Ishikawa (cell line): ENCODE results near the gene LXN.

Source experiments
- CEBPB ChIP-seq: IDR thresholded peaks from 2 replicates; pipeline ENCODE4 v1.6.1; 2012
- CREB1 ChIP-seq: IDR thresholded peaks from 2 replicates; pipeline ENCODE4 v1.6.1; 2012; ENCODE audit warnings: low read depth
- EGR1 ChIP-seq: IDR thresholded peaks from 2 replicates; pipeline ENCODE4 v1.6.1; 2012
- EP300 ChIP-seq: IDR thresholded peaks from 2 replicates; pipeline ENCODE4 v1.6.1; 2012; ENCODE audit warnings: borderline replicate concordance
- FOXM1 ChIP-seq: IDR thresholded peaks from 2 replicates; pipeline ENCODE4 v1.6.1; 2012; ENCODE audit warnings: low read depth, borderline replicate concordance
- NFIC ChIP-seq: IDR thresholded peaks from 2 replicates; pipeline ENCODE4 v1.6.1; 2012
- RAD21 ChIP-seq: IDR thresholded peaks from 2 replicates; pipeline ENCODE4 v1.6.1; 2012; ENCODE audit warnings: low read depth
- TAF1 ChIP-seq: IDR thresholded peaks from 2 replicates; pipeline ENCODE4 v1.6.1; 2012; ENCODE audit warnings: low read depth, mild to moderate bottlenecking
- TCF12 ChIP-seq: IDR thresholded peaks from 2 replicates; pipeline ENCODE4 v1.6.1; 2012; ENCODE audit warnings: low read depth
- TEAD4 ChIP-seq: IDR thresholded peaks from 2 replicates; pipeline ENCODE4 v1.6.1; 2012
- YY1 ChIP-seq: IDR thresholded peaks from 2 replicates; pipeline ENCODE4 v1.6.1; 2012; ENCODE audit warnings: low read depth
- ZBTB7A ChIP-seq: IDR thresholded peaks from 2 replicates; pipeline ENCODE4 v1.6.1; 2012; ENCODE audit warnings: low read depth
- TF ChIP-seq, protein P1 (sequence below): IDR thresholded peaks from 2 replicates; pipeline ENCODE4 v1.6.1; 2012; ENCODE audit warnings: low read depth, mild to moderate bottlenecking
- TF ChIP-seq, protein P2 (sequence below): IDR thresholded peaks from 2 replicates; pipeline ENCODE4 v1.6.1; 2012
- TF ChIP-seq, protein P3 (sequence below): IDR thresholded peaks from 2 replicates; pipeline ENCODE4 v1.6.1; 2012

The LXN gene

DNA sequence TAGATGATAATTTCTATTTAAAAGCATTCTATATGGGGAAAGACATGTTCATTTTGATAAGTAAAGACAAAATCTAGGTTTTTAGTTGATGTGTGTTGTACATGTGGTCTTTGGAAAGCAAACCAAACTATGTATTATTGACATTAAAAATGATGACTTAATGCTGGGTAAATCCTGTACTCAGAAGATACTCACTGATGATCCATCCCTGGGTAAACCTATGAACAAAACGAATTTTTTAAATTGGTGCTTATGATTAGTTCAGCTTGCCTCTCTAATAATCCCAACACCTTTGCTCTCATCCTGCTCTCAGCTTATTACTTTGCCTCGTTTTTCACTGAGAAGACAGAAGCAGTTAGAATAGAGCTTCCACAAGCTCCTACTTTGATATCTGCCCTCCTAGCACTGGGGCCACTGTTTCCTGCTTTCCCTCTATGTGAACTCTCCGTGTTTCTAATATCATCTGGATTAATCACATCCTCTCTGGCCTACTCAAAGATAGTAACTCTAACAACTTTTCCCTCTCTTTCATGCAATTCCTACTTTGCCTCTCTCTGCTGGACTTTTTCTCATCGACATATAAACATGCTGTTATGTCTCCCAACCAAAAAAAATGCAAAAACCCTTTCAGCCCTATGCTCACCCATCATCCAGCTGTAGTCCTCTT is 30.5 kb upstream of the LXN start:
- TF ChIP-seq FOXM1 (no peak), TAF1 (no peak), NFIC (no peak), CEBPB (no peak), YY1 (no peak), CREB1 (no peak), TCF12 (no peak)
- TF ChIP-seq, protein P1, sequence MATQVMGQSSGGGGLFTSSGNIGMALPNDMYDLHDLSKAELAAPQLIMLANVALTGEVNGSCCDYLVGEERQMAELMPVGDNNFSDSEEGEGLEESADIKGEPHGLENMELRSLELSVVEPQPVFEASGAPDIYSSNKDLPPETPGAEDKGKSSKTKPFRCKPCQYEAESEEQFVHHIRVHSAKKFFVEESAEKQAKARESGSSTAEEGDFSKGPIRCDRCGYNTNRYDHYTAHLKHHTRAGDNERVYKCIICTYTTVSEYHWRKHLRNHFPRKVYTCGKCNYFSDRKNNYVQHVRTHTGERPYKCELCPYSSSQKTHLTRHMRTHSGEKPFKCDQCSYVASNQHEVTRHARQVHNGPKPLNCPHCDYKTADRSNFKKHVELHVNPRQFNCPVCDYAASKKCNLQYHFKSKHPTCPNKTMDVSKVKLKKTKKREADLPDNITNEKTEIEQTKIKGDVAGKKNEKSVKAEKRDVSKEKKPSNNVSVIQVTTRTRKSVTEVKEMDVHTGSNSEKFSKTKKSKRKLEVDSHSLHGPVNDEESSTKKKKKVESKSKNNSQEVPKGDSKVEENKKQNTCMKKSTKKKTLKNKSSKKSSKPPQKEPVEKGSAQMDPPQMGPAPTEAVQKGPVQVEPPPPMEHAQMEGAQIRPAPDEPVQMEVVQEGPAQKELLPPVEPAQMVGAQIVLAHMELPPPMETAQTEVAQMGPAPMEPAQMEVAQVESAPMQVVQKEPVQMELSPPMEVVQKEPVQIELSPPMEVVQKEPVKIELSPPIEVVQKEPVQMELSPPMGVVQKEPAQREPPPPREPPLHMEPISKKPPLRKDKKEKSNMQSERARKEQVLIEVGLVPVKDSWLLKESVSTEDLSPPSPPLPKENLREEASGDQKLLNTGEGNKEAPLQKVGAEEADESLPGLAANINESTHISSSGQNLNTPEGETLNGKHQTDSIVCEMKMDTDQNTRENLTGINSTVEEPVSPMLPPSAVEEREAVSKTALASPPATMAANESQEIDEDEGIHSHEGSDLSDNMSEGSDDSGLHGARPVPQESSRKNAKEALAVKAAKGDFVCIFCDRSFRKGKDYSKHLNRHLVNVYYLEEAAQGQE = no peak
- TF ChIP-seq, protein P2, sequence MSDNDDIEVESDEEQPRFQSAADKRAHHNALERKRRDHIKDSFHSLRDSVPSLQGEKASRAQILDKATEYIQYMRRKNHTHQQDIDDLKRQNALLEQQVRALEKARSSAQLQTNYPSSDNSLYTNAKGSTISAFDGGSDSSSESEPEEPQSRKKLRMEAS = no peak
- TF ChIP-seq, protein P3, sequence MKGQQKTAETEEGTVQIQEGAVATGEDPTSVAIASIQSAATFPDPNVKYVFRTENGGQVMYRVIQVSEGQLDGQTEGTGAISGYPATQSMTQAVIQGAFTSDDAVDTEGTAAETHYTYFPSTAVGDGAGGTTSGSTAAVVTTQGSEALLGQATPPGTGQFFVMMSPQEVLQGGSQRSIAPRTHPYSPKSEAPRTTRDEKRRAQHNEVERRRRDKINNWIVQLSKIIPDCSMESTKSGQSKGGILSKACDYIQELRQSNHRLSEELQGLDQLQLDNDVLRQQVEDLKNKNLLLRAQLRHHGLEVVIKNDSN = no peak

DNA sequence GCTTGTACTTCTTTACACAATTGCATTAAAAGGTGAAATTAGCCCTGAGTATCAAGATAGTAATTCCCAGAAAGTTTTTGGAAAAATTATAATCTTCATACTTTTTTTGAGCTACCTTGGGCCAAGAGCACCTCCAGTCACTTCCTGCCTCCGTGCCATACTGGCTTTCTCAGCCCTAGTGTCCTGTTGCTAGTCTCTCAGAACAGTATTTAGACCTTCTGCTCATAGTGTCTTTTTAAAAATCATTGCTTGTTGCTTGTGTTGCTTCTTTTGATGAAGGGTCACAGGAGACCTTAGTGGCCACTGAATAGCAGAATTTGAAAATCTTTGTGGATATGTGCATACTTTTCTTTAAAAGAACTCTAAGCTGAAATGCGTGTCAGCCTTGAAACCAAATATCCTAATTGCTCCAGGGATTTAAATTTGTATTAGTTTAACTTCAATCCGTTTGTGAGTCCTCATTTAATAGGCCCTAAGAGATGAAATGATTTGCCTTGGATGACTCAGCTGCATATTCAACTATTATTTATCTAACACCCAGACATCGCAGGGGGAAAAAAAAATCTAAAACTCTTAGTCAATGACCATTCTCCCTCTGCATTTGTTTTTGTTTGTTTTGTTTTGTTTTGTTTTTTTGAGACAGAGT is 29.1 kb upstream of the LXN start:
- TF ChIP-seq NFIC = no peak
- TF ChIP-seq, protein P1 = no peak
- no peak for TF ChIP-seq FOXM1
- no peak for TF ChIP-seq CREB1
- TF ChIP-seq CEBPB = no peak
- no peak for TF ChIP-seq TEAD4
- TF ChIP-seq EP300 = no peak
- TF ChIP-seq YY1 = no peak
- no peak for TF ChIP-seq RAD21
- TF ChIP-seq, protein P3 = no peak
- TF ChIP-seq TCF12 = no peak
- TF ChIP-seq TAF1 = no peak
- TF ChIP-seq, protein P2 = no peak
- no peak for TF ChIP-seq ZBTB7A
- TF ChIP-seq EGR1 = no peak

DNA sequence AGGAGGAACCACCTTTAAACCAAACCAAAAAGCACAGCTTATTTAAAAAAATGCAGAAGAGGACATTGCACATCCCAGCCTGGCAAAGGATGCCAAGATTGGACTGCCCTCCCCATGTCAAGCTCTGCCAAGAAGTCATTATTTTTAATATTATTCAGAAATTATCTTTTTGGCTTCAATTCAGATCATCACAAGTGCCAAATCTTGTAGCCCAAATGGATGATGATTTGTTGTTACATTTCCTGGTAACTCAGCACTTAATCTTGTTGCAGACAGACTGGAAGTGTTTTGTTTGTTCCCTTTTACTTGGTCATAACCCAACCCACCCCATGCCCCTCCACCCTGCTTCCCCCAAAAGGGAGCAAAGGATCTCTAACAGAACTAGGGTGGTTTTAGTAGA is 28.1 kb upstream of the LXN start:
- TF ChIP-seq, protein P1 = no peak
- no peak for TF ChIP-seq YY1
- TF ChIP-seq TEAD4 = no peak
- TF ChIP-seq, protein P3 = no peak
- TF ChIP-seq TCF12 = no peak
- TF ChIP-seq EGR1 = no peak
- no peak for TF ChIP-seq TAF1

DNA sequence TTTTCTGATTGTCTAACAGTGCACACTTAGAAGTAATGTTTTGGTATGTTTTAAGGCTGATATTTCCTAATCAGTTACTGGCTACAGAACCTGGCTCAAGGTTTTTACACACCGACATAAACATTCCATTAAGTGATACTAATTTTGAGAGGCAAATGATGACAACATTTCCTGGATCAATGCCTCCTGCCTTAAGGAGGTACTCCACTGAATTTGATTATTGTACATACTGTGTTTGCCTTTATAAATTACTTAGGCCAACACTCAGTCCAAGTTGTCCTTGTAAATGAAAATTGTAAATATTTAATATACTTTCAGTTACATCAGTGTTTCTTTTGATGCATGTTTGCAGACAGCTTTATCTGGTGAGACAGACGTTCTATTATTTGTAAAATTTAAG is 24.2 kb upstream of the LXN start:
- TF ChIP-seq NFIC = no peak
- TF ChIP-seq EGR1 = no peak
- no peak for TF ChIP-seq TAF1
